Prostate gland (tissue), 2 donors: ENCODE measurements around the gene ADGRL3.

Source experiments
- POLR2AphosphoS5 ChIP-seq: sonication (generic); formaldehyde crosslinking; IDR thresholded peaks from one replicate; pipeline ENCODE4 v1.6.1; 2017; ENCODE audit warnings: antibody characterized with exemption
- TF ChIP-seq, protein P1 (sequence below), 4 experiments: fragments of 200-600 bp in 2 of 4; fragments of 450-650 bp in 2 of 4; sonication (generic) in 2 of 4; IDR thresholded peaks; 1 replicate in 3 of 4; 2 replicates in 1 of 4; pipeline ENCODE4 v1.5.1; 2016 to 2019; ENCODE audit warnings: antibody characterized with exemption in 4 of 4, mild to moderate bottlenecking in 2 of 4, moderate library complexity in 2 of 4

DNA sequence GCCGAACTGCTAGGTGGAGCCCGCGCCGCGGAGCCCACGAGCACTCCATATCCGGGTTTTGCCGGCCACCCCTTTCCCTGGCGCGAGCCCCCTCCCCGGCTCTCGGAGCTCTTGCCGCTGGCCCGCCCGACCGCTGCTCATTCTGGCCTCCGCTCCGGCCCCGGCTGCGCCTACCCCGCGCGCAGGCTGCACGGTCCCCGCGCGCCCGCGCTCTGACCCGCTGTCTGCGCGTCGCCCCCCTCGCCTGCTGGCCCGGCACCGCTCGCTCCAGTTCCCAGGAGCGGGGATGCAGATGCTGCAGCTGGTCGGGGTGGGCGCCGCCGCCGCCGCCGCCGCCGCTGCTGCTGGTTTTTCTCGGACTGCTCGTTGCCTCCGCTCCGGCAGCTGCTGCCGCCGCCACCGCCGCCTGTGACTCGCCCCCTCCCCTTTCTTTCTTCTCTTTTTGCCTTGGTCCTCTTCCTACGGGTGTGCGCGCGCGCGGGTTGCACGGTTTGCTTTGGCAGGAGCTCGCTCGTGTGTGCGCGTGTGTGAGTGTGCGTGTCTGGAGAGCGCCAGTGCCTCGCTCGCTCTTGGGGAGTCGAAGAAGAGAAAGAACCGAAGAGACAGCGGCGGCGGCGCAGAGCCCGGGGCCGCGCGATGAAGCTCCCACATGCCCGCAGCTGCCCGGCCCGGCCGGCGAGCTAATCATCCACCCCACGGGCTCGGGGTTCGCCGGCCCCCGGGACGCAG, at the start of gene ADGRL3:
- TF ChIP-seq, protein P1, sequence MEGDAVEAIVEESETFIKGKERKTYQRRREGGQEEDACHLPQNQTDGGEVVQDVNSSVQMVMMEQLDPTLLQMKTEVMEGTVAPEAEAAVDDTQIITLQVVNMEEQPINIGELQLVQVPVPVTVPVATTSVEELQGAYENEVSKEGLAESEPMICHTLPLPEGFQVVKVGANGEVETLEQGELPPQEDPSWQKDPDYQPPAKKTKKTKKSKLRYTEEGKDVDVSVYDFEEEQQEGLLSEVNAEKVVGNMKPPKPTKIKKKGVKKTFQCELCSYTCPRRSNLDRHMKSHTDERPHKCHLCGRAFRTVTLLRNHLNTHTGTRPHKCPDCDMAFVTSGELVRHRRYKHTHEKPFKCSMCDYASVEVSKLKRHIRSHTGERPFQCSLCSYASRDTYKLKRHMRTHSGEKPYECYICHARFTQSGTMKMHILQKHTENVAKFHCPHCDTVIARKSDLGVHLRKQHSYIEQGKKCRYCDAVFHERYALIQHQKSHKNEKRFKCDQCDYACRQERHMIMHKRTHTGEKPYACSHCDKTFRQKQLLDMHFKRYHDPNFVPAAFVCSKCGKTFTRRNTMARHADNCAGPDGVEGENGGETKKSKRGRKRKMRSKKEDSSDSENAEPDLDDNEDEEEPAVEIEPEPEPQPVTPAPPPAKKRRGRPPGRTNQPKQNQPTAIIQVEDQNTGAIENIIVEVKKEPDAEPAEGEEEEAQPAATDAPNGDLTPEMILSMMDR (IDR thresholded peaks at IDR 0.05) = no peak
- TF ChIP-seq POLR2AphosphoS5 = no peak
